ENCODE data around the gene NUTM1.

Gene NUTM1

DNA sequence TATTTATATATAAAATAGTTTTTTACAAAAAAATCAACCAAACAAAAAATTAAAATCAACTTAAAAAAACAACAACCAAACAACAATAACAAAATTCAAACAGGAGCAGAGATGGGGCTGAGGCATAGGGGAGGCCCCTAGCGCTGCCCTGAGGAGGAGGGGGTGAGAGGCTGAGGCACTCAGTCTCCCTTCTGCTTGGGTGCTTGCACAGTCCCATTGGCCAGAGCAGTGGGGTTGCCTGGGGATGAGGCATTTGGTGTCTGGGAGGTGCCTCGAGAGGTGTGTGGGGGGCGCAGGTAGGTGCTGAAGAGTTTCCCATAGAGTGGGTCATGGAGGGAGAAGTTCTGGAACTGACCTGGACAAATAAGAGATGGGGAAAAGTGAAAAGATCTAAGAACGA is 15.8 kb downstream of the NUTM1 start:
- no peaks in the 10 kb centered on the region for H3K9me3 ChIP-seq (ENCODE audit: severe bottlenecking)
- H3K4me1 ChIP-seq (ENCODE audit: insufficient read depth, poor library complexity, severe bottlenecking): no peaks in the 10 kb centered on the region
- TF ChIP-seq, protein P1, sequence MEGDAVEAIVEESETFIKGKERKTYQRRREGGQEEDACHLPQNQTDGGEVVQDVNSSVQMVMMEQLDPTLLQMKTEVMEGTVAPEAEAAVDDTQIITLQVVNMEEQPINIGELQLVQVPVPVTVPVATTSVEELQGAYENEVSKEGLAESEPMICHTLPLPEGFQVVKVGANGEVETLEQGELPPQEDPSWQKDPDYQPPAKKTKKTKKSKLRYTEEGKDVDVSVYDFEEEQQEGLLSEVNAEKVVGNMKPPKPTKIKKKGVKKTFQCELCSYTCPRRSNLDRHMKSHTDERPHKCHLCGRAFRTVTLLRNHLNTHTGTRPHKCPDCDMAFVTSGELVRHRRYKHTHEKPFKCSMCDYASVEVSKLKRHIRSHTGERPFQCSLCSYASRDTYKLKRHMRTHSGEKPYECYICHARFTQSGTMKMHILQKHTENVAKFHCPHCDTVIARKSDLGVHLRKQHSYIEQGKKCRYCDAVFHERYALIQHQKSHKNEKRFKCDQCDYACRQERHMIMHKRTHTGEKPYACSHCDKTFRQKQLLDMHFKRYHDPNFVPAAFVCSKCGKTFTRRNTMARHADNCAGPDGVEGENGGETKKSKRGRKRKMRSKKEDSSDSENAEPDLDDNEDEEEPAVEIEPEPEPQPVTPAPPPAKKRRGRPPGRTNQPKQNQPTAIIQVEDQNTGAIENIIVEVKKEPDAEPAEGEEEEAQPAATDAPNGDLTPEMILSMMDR (IDR thresholded peaks at IDR 0.05; ENCODE audit: poor library complexity, severe bottlenecking): no peak
- H3K4me3 ChIP-seq (ENCODE audit: severe bottlenecking): no peak overlapping the region
- ATAC-seq (ENCODE audit: low read depth) (no peak), DNase-seq (ENCODE audit: low spot score) (no peak)
- no peak overlapping the region for H3K27ac ChIP-seq (ENCODE audit: poor library complexity, severe bottlenecking)
- H3K27me3 ChIP-seq (ENCODE audit: insufficient read depth, poor library complexity, severe bottlenecking): no peaks in the 10 kb centered on the region
- peaks cover 76% of the 10 kb centered on the region for H3K36me3 ChIP-seq (ENCODE audit: low read depth)

DNA sequence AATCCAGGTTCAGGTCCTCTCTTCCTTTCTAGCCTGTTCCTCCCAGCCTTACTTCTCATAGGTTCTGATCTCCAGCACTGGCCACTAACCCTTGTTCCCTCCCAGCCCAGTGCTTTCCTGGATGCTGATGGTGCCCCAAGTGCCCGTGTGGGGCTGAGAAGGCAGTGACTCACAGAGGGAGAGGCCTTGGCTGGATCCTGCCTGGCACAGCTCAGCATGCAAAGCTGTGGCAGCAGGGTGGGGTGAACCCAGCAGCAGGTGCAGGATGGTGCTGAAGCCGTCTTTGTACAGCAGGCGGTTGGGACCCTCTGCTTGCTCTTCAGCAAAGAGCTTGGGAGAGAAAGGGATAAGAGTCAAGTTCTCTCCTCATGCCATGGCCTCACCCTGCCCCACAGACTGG is 16.3 kb downstream of the NUTM1 start:
- no peaks in the 10 kb centered on the region for H3K9me3 ChIP-seq (ENCODE audit: severe bottlenecking)
- no peak overlapping the region for H3K4me3 ChIP-seq (ENCODE audit: severe bottlenecking)
- DNase-seq (ENCODE audit: low spot score) (peak; percentile 62), ATAC-seq (ENCODE audit: low read depth) (peak; percentile 50)
- H3K27ac ChIP-seq (ENCODE audit: poor library complexity, severe bottlenecking): no peak overlapping the region
- TF ChIP-seq, protein P1 (IDR thresholded peaks at IDR 0.05; ENCODE audit: poor library complexity, severe bottlenecking): no peak
- no peaks in the 10 kb centered on the region for H3K27me3 ChIP-seq (ENCODE audit: insufficient read depth, poor library complexity, severe bottlenecking)
- H3K4me1 ChIP-seq (ENCODE audit: insufficient read depth, poor library complexity, severe bottlenecking): no peaks in the 10 kb centered on the region
- peaks cover 78% of the 10 kb centered on the region for H3K36me3 ChIP-seq (ENCODE audit: low read depth)

DNA sequence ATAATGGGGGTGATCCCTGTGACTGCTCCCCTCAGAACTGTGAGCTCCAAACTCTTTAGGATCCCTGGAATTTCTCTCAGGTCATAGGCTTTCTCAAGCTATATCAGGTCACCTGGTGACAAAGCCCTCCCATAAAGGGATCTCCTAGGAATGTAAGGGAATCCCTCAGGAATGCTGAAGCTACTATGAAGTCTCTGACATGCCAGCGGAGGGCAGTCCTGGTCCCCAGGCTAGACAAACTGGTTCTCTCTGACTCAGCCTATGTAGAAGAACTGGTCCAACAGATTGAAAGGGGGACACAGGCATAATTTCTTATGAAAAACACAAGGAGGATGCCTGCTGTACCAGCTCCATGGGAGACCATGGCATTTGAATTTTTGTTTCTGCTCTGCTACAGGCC is 17.2 kb downstream of the NUTM1 start:
- Histone ChIP-seq H3K9me3 (ENCODE audit: severe bottlenecking) (no peaks in the 10 kb centered on the region), H3K27ac (ENCODE audit: poor library complexity, severe bottlenecking) (no peak overlapping the region), H3K36me3 (ENCODE audit: low read depth) (peaks cover 78% of the 10 kb centered on the region), H3K27me3 (ENCODE audit: insufficient read depth, poor library complexity, severe bottlenecking) (no peaks in the 10 kb centered on the region), H3K4me3 (ENCODE audit: severe bottlenecking) (no peak overlapping the region), H3K4me1 (ENCODE audit: insufficient read depth, poor library complexity, severe bottlenecking) (no peaks in the 10 kb centered on the region)
- ATAC-seq (ENCODE audit: low read depth): peak; percentile 54
- TF ChIP-seq, protein P1 (IDR thresholded peaks at IDR 0.05; ENCODE audit: poor library complexity, severe bottlenecking): peak; percentile 20
- no peak for DNase-seq (ENCODE audit: low spot score)

DNA sequence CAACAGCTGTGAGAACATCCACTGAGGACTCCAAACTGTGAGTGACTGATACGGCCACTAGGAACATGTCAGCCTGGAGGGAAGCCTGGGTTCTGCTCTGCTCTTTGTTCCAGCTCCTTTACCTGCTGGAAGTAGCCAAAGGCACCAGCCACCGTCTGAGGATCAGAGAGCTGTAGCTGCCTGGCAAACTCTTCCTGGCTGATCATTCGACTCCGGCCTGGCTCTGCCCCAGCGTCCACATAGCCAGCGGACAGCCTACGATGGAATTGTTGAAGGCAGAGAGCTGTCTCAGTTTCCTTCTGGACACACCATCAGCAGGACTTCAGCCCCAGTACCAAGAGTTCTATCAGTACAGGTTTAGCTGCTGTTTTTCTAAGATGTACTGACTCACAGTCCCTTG is 18.2 kb downstream of the NUTM1 start:
- Histone ChIP-seq H3K36me3 (ENCODE audit: low read depth) (peaks cover 78% of the 10 kb centered on the region), H3K27me3 (ENCODE audit: insufficient read depth, poor library complexity, severe bottlenecking) (no peaks in the 10 kb centered on the region), H3K9me3 (ENCODE audit: severe bottlenecking) (no peaks in the 10 kb centered on the region), H3K4me3 (ENCODE audit: severe bottlenecking) (no peak overlapping the region), H3K4me1 (ENCODE audit: insufficient read depth, poor library complexity, severe bottlenecking) (peaks cover 5% of the 10 kb centered on the region), H3K27ac (ENCODE audit: poor library complexity, severe bottlenecking) (no peak overlapping the region)
- DNase-seq (ENCODE audit: low spot score): no peak
- no peak for ATAC-seq (ENCODE audit: low read depth)
- TF ChIP-seq, protein P1 (IDR thresholded peaks at IDR 0.05; ENCODE audit: poor library complexity, severe bottlenecking): no peak

DNA sequence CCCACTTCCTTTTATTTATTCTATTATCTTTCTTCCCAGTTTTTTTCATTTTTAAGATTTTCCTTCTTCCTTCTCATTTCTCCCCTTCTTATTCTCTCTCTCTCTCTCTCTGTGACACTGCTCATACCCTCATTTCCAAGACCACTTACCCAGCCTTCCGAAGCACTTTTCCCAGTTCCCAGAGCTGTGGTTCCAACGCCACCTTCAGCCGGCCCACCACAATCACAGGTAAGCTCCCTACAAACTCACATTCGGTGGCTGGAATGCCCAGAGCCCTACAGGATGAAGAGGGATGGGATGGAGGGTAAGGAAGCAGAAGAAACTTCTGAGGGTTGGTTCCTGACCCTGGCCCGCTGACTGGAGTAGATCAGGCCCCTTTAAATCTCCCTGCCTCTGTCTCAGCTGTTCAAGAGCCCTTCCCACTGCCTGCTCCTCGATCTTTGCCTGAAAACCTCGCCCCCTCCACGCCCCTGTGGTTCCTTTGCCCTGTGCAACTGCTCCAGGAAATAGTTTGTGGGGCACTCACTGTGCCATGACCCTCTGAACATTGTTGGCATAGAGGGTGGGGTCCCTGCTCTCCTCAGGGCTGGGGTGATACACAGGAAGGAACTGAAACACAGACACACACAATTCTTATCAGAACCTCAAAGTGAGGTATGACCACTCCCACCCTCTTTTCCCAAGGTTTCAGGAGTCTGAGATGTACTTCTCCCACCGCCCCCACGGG is 19.1 kb downstream of the NUTM1 start:
- H3K27me3 ChIP-seq (ENCODE audit: insufficient read depth, poor library complexity, severe bottlenecking): no peaks in the 10 kb centered on the region
- H3K27ac ChIP-seq (ENCODE audit: poor library complexity, severe bottlenecking): no peak overlapping the region
- no peaks in the 10 kb centered on the region for H3K9me3 ChIP-seq (ENCODE audit: severe bottlenecking)
- H3K4me3 ChIP-seq (ENCODE audit: severe bottlenecking): no peak overlapping the region
- DNase-seq (ENCODE audit: low spot score): no peak
- H3K36me3 ChIP-seq (ENCODE audit: low read depth): peaks cover 69% of the 10 kb centered on the region
- TF ChIP-seq, protein P1 (IDR thresholded peaks at IDR 0.05; ENCODE audit: poor library complexity, severe bottlenecking): no peak
- no peak for ATAC-seq (ENCODE audit: low read depth)
- peaks cover 5% of the 10 kb centered on the region for H3K4me1 ChIP-seq (ENCODE audit: insufficient read depth, poor library complexity, severe bottlenecking)
